ENCODE data around the gene FBF1. TPM values are rescaled to one million over a fixed set of nuclear protein-coding genes. Genes with fewer than 3 reads are reported as not detected.

Gene FBF1
- total RNA-seq, 1 donor from 2014 or later = 5.1 TPM

DNA sequence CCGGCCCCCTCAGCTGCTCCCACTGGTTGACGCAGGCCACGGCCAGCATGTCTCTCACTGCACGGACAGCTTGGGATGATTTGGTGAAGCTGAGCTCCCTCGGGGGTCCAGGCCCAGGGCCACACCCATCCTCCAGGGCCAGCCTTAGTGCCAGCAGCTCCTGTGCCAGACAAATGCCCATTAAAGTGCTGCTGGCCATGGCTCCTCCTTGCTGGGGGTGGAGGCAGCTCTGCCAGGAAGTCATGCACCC is 65.0 kb downstream of the FBF1 start:
- H3K27ac Mint-ChIP-seq (ENCODE audit: unreplicated experiment) = no peak overlapping the region
- Histone ChIP-seq H3K27ac (ENCODE audit: low read depth, low read length) (no peak overlapping the region), H3K9ac (ENCODE audit: low read length) (no peak overlapping the region), H3K4me3 (ENCODE audit: insufficient read depth, low read depth, low read length) (no peak overlapping the region), H3K27me3 (ENCODE audit: insufficient read depth, low read length) (no peaks in the 10 kb centered on the region), H2AFZ (ENCODE audit: low read depth, low read length) (peak overlapping the region; percentile 25), H4K20me1 (ENCODE audit: insufficient read depth, low read length) (peaks cover 4% of the 10 kb centered on the region), H3K4me1 (ENCODE audit: insufficient read depth, low read length) (peaks cover 37% of the 10 kb centered on the region), H3K79me2 (ENCODE audit: insufficient read depth, low read length) (no peaks in the 10 kb centered on the region), H3K9me3 (ENCODE audit: insufficient read depth, low read depth, low read length) (no peaks in the 10 kb centered on the region), H3K36me3 (ENCODE audit: insufficient read depth, low read length) (no peaks in the 10 kb centered on the region), H3K4me2 (ENCODE audit: low read length) (peak overlapping the region; percentile 93)
- H3K4me3 Mint-ChIP-seq (ENCODE audit: unreplicated experiment) = no peak overlapping the region
- H3K36me3 Mint-ChIP-seq (ENCODE audit: low read depth, unreplicated experiment) = peaks cover 2% of the 10 kb centered on the region
- peaks cover 7% of the 10 kb centered on the region for H3K27me3 Mint-ChIP-seq (ENCODE audit: low read depth, unreplicated experiment)
- FAIRE-seq (no peak), DNase-seq (ENCODE audit: low read depth) (no peak)
- peaks cover 13% of the 10 kb centered on the region for H3K4me1 Mint-ChIP-seq (ENCODE audit: low read depth, unreplicated experiment)
- TF ChIP-seq, protein P1, sequence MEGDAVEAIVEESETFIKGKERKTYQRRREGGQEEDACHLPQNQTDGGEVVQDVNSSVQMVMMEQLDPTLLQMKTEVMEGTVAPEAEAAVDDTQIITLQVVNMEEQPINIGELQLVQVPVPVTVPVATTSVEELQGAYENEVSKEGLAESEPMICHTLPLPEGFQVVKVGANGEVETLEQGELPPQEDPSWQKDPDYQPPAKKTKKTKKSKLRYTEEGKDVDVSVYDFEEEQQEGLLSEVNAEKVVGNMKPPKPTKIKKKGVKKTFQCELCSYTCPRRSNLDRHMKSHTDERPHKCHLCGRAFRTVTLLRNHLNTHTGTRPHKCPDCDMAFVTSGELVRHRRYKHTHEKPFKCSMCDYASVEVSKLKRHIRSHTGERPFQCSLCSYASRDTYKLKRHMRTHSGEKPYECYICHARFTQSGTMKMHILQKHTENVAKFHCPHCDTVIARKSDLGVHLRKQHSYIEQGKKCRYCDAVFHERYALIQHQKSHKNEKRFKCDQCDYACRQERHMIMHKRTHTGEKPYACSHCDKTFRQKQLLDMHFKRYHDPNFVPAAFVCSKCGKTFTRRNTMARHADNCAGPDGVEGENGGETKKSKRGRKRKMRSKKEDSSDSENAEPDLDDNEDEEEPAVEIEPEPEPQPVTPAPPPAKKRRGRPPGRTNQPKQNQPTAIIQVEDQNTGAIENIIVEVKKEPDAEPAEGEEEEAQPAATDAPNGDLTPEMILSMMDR (IDR thresholded peaks at IDR 0.05; ENCODE audit: insufficient read depth, low read depth, low read length) = no peak
- no peak for TF ChIP-seq EZH2 (IDR thresholded peaks at IDR 0.05; ENCODE audit: insufficient read depth, low read length)
- H3K9me3 Mint-ChIP-seq (ENCODE audit: unreplicated experiment) = no peaks in the 10 kb centered on the region

DNA sequence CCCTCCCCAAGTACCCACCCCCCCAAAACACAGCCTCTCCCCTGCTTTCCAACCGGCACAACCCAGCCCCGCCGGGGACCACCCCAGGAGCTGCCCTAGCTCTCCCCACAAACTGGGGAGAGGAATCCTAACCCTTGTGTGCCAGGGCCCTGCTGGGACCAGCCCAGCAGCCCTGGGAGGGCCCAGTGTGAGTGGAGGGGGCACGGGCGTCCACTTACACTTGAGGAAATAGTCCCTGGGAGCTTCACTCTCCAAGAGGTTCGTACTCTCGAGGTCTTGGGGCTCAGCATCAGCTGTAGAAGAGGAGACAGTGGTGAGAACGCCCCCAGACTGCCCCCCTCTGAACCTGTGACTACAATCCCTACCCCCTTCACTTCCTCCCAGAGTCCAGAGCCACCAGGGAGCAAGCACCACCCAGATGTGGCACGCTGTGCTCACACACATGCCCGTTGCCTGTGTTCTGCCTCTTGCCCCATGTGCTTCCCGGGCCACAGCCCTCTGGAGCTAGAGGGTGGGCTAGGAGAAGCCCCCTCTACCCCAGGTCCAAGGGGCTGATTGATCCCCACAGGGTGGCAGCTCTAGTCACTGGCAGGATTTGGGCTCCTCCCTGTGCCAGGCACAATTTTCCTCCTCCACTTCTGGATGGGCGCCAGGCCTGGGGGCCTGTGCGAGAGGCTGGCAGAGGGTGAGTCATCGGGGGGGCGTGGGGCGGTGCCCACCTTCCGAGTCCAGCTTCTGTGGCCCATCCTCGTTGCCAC is 65.5 kb downstream of the FBF1 start:
- FAIRE-seq (no peak), DNase-seq (ENCODE audit: low read depth) (no peak)
- Histone ChIP-seq H3K36me3 (ENCODE audit: insufficient read depth, low read length) (no peaks in the 10 kb centered on the region), H3K4me3 (ENCODE audit: insufficient read depth, low read depth, low read length) (no peak overlapping the region), H4K20me1 (ENCODE audit: insufficient read depth, low read length) (peaks cover 4% of the 10 kb centered on the region), H3K27me3 (ENCODE audit: insufficient read depth, low read length) (no peaks in the 10 kb centered on the region), H3K79me2 (ENCODE audit: insufficient read depth, low read length) (no peaks in the 10 kb centered on the region), H2AFZ (ENCODE audit: low read depth, low read length) (peak overlapping the region; percentile 25), H3K4me2 (ENCODE audit: low read length) (no peak overlapping the region), H3K4me1 (ENCODE audit: insufficient read depth, low read length) (peaks cover 37% of the 10 kb centered on the region), H3K9me3 (ENCODE audit: insufficient read depth, low read depth, low read length) (no peaks in the 10 kb centered on the region), H3K27ac (ENCODE audit: low read depth, low read length) (no peak overlapping the region), H3K9ac (ENCODE audit: low read length) (no peak overlapping the region)
- no peak for TF ChIP-seq EZH2 (IDR thresholded peaks at IDR 0.05; ENCODE audit: insufficient read depth, low read length)
- TF ChIP-seq, protein P1 (IDR thresholded peaks at IDR 0.05; ENCODE audit: insufficient read depth, low read depth, low read length) = no peak
- Mint-ChIP-seq H3K9me3 (ENCODE audit: unreplicated experiment) (no peaks in the 10 kb centered on the region), H3K27me3 (ENCODE audit: low read depth, unreplicated experiment) (peaks cover 3% of the 10 kb centered on the region), H3K27ac (ENCODE audit: unreplicated experiment) (no peak overlapping the region), H3K4me1 (ENCODE audit: low read depth, unreplicated experiment) (peaks cover 13% of the 10 kb centered on the region), H3K36me3 (ENCODE audit: low read depth, unreplicated experiment) (peaks cover 2% of the 10 kb centered on the region), H3K4me3 (ENCODE audit: unreplicated experiment) (no peak overlapping the region)

Measured in astrocyte (in vitro differentiated cells and primary cell).